ENCODE results near the gene EXOC6B. TPM values are rescaled to one million over a fixed set of nuclear protein-coding genes. Genes with fewer than 3 reads are reported as not detected.

Gene EXOC6B
- total and polyA plus RNA-seq, 8 donors, result 22.1 to 30.8 (median 25.9) TPM

DNA sequence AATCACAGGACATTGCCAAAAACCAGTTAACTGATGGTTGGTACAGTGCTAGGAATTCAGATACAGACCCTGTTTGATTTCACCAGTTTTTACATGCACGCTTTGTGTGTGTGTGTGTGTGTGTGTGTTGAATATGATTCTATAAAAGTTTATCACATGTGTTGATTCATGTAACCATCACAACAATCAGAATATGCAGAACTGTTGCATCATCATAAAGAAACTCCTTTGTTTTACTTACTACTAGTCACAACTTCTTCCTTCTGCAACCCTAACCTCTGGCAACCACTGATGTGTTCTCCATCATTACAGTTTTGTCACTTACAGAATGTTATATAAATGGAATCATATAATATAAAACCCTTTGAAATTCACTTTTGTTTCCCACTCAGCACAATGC lies 533.4 kb downstream of the EXOC6B start:
- Histone ChIP-seq H3K9me3 (no peaks in the 10 kb centered on the region), H3K4me1 (no peaks in the 10 kb centered on the region), H3K27ac (no peak overlapping the region), H3K4me3 (no peak overlapping the region), H3K27me3 (no peaks in the 10 kb centered on the region), H3K36me3 (no peaks in the 10 kb centered on the region)
- TF ChIP-seq CTCF (IDR thresholded peaks at IDR 0.05), result no peak
- ATAC-seq, result no peak
- DNase-seq, result no peak
- intact Hi-C loops (cut with DNase I), result no loop called here

GRCh38 chr2:72291059-72291458 lies 534.8 kb downstream of the EXOC6B start:
- ATAC-seq, result no peak
- no peak overlapping the region for H3K27ac ChIP-seq
- intact Hi-C loops (cut with DNase I), result no loop called here
- no peak overlapping the region for H3K4me3 ChIP-seq
- no peak for DNase-seq
- TF ChIP-seq CTCF (IDR thresholded peaks at IDR 0.05), result no peak
- no peaks in the 10 kb centered on the region for H3K9me3 ChIP-seq
- no peaks in the 10 kb centered on the region for H3K4me1 ChIP-seq
- no peaks in the 10 kb centered on the region for H3K36me3 ChIP-seq
- no peaks in the 10 kb centered on the region for H3K27me3 ChIP-seq

GRCh38 chr2:72289736-72290135 lies 536.1 kb downstream of the EXOC6B start:
- H3K27ac ChIP-seq, result no peak overlapping the region
- no peak for TF ChIP-seq CTCF (IDR thresholded peaks at IDR 0.05)
- intact Hi-C loops (cut with DNase I), result no loop called here
- H3K36me3 ChIP-seq, result no peaks in the 10 kb centered on the region
- no peak for DNase-seq
- no peaks in the 10 kb centered on the region for H3K9me3 ChIP-seq
- no peaks in the 10 kb centered on the region for H3K4me1 ChIP-seq
- H3K27me3 ChIP-seq, result no peaks in the 10 kb centered on the region
- no peak for ATAC-seq
- no peak overlapping the region for H3K4me3 ChIP-seq

- H3K4me3 ChIP-seq, result no peak overlapping the region
- no peak for TF ChIP-seq CTCF (IDR thresholded peaks at IDR 0.05)
Observed at GRCh38 chr2:72289283-72289682, 536.5 kb downstream of the EXOC6B start.

GRCh38 chr2:72278046-72278445 lies 547.8 kb downstream of the EXOC6B start:
- Histone ChIP-seq H3K4me1 (no peaks in the 10 kb centered on the region), H3K9me3 (no peaks in the 10 kb centered on the region), H3K27ac (no peak overlapping the region), H3K27me3 (no peaks in the 10 kb centered on the region), H3K36me3 (no peaks in the 10 kb centered on the region), H3K4me3 (no peak overlapping the region)
- intact Hi-C loops (cut with DNase I), result no loop called here
- ATAC-seq (no peak), DNase-seq (no peak)
- TF ChIP-seq CTCF (IDR thresholded peaks at IDR 0.05), result no peak

More at GRCh38 chr2:72289283-72289682, 536.5 kb downstream of the EXOC6B start:
- ATAC-seq (no peak), DNase-seq (no peak)
- Histone ChIP-seq H3K9me3 (no peaks in the 10 kb centered on the region), H3K36me3 (no peaks in the 10 kb centered on the region), H3K27me3 (no peaks in the 10 kb centered on the region), H3K4me1 (no peaks in the 10 kb centered on the region), H3K27ac (no peak overlapping the region)
- intact Hi-C loops (cut with DNase I), result no loop called here
